Measurements from ENCODE around the gene COL5A3.

The COL5A3 gene

DNA sequence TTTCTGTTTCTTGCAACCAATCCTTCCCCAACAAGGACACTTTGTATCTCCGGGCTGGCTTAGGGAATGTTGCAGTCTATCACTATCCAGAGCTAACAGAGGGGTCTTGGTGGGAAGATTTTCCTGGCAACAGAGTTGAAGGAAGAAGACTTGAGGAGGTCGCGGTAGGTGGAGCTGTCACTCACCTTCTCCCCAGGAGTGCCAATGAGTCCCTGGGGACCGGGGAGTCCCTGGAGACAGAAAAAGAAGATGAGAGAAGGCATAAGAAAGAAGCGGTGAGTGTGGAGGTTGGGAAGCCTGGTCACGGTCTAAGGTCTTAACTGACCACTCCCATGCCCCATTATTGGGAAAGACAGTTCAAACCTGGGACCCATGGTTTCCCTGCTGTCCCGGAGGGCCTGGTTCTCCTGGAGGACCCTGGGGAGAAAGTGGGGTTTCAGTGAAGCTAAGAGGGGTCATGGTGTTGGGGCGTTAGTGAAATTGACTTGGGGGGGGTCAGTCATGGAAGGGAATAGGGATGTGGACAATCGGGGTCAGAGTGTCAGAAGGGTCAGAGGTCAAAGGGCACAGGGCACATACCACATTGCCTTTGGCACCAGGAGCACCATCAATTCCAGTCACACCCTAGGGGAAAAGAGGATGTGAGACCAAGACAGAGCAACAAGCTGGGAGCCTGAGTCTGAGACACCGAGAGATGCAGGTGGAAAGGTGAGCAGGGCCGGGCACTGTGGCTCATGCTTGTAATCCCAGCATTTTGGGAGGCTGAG lies 18.7 kb downstream of the COL5A3 start:
- Histone ChIP-seq H3K9me3 (ENCODE audit: control insufficient read depth, low read length) (no peaks in the 10 kb centered on the region), H3K27me3 (ENCODE audit: control insufficient read depth in 1 of 2, insufficient read depth in 1 of 2, low read length in 2 of 2) (peaks cover 0 to 8% of the 10 kb centered on the region in 2 experiments), H2BK120ac (ENCODE audit: low read depth, low read length) (no peak overlapping the region), H3K14ac (ENCODE audit: low read length in 2 of 2) (no peak overlapping the region), H4K91ac (ENCODE audit: low read length) (no peak overlapping the region), H3K36me3 (ENCODE audit: control insufficient read depth in 1 of 2, insufficient read depth in 2 of 2, low read depth in 1 of 2, low read length in 2 of 2) (peaks cover 0 to 63% of the 10 kb centered on the region in 2 experiments), H3K4me3 (ENCODE audit: insufficient read depth in 1 of 2, low read depth in 1 of 2, low read length in 2 of 2) (no peak overlapping the region), H3K18ac (ENCODE audit: low read depth in 1 of 2, low read length in 2 of 2) (no peak overlapping the region), H2BK5ac (ENCODE audit: low read depth, low read length, poor library complexity, severe bottlenecking) (no peak overlapping the region), H2AK5ac (ENCODE audit: low read length, severe bottlenecking) (no peak overlapping the region), H3K4me1 (ENCODE audit: control insufficient read depth, insufficient read depth, low read depth, low read length) (no peaks in the 10 kb centered on the region), H3K23ac (ENCODE audit: low read length in 2 of 2) (no peak overlapping the region), H4K8ac (ENCODE audit: low read length) (no peak overlapping the region), H3K27ac (ENCODE audit: low read length, poor library complexity, severe bottlenecking) (no peak overlapping the region), H2AFZ (ENCODE audit: low read depth, low read length) (no peak overlapping the region), H3K4ac (ENCODE audit: low read depth in 1 of 2, low read length in 2 of 2) (no peak overlapping the region), H3K4me2 (ENCODE audit: low read length, poor library complexity, severe bottlenecking) (no peak overlapping the region), H3K79me1 (replicated peaks; ENCODE audit: low read length, poor library complexity, severe bottlenecking) (no peaks in the 10 kb centered on the region), H3K9ac (ENCODE audit: low read length) (no peak overlapping the region), H2BK12ac (ENCODE audit: low read length in 2 of 2) (no peak overlapping the region), H2BK15ac (ENCODE audit: low read depth, poor library complexity, severe bottlenecking) (no peak overlapping the region)
- DNase-seq, result no peak
- 71% methylated on average over 11 of the region's 11 CpGs for WGBS

DNA sequence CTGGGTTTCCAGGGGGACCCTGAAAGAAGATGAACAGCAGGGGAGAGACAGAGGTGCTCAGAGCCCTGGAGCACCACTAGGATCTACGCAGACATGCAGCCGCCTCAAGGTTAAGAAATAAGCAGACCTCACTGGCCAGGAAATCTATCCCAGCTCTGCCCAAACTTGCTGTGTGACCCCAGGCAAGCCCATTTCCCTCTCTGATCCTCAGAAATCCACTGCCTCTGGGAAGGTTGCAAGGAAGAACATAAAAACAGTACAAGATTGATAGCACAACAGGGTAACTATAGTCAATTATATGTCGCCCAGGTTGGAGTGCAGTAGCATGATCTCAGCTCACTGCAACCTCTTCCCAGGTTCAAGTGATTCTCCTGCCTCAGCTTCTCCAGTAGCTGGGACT lies 20.8 kb downstream of the COL5A3 start:
- no peak overlapping the region for H3K4ac ChIP-seq (ENCODE audit: low read depth in 1 of 2, low read length in 2 of 2)
- no peak overlapping the region for H2BK120ac ChIP-seq (ENCODE audit: low read depth, low read length)
- H2BK12ac ChIP-seq (ENCODE audit: low read length in 2 of 2), result no peak overlapping the region
- H3K14ac ChIP-seq (ENCODE audit: low read length in 2 of 2), result no peak overlapping the region
- H3K23ac ChIP-seq (ENCODE audit: low read length in 2 of 2), result no peak overlapping the region
- no peaks in the 10 kb centered on the region for H3K9me3 ChIP-seq (ENCODE audit: control insufficient read depth, low read length)
- H3K4me1 ChIP-seq (ENCODE audit: control insufficient read depth, insufficient read depth, low read depth, low read length), result no peaks in the 10 kb centered on the region
- 100% methylated on average over 2 of the region's 3 CpGs for WGBS
- DNase-seq, result no peak
- H4K91ac ChIP-seq (ENCODE audit: low read length), result no peak overlapping the region
- no peak overlapping the region for H3K27ac ChIP-seq (ENCODE audit: low read length, poor library complexity, severe bottlenecking)
- no peak overlapping the region for H2BK15ac ChIP-seq (ENCODE audit: low read depth, poor library complexity, severe bottlenecking)
- no peak overlapping the region for H3K4me2 ChIP-seq (ENCODE audit: low read length, poor library complexity, severe bottlenecking)
- peaks cover 0 to 52% of the 10 kb centered on the region in 2 experiments for H3K36me3 ChIP-seq (ENCODE audit: control insufficient read depth in 1 of 2, insufficient read depth in 2 of 2, low read depth in 1 of 2, low read length in 2 of 2)
- no peak overlapping the region for H3K4me3 ChIP-seq (ENCODE audit: insufficient read depth in 1 of 2, low read depth in 1 of 2, low read length in 2 of 2)
- no peak overlapping the region for H2AFZ ChIP-seq (ENCODE audit: low read depth, low read length)
- no peak overlapping the region for H2BK5ac ChIP-seq (ENCODE audit: low read depth, low read length, poor library complexity, severe bottlenecking)
- no peak overlapping the region for H4K8ac ChIP-seq (ENCODE audit: low read length)
- no peak overlapping the region for H2AK5ac ChIP-seq (ENCODE audit: low read length, severe bottlenecking)
- no peak overlapping the region for H3K18ac ChIP-seq (ENCODE audit: low read depth in 1 of 2, low read length in 2 of 2)
- no peak overlapping the region for H3K9ac ChIP-seq (ENCODE audit: low read length)
- no peaks in the 10 kb centered on the region for H3K79me1 ChIP-seq (replicated peaks; ENCODE audit: low read length, poor library complexity, severe bottlenecking)
- H3K27me3 ChIP-seq (ENCODE audit: control insufficient read depth in 1 of 2, insufficient read depth in 1 of 2, low read length in 2 of 2), result peaks cover 0 to 13% of the 10 kb centered on the region in 2 experiments

DNA sequence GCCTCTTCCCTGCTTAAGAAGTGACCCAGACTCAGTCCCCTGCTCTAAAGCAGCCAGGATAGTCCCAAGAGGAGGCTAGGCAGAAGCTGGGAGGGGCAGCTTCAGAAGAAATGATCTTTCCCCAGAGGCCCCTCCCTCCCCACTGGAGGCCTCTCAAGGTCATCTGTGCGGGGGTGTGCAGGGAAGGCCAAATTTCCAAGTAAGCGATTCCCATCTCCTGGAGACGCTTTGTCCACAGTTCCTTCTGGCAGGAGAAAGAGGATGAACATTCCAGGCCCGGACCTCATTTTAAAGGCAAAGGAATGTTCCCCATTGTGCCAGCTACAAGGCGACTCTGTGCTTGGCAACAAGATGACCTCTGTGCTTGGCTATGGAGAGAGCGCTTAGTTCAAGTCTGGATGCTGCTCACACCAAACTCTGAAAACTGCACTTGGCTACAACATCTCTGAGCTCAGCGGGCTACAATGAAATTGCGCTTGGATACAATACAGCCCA lies 23.5 kb downstream of the COL5A3 start:
- H3K4ac ChIP-seq (ENCODE audit: low read depth in 1 of 2, low read length in 2 of 2), result no peak overlapping the region
- 81% methylated on average over 8 of the region's 8 CpGs for WGBS
- peaks cover 0 to 37% of the 10 kb centered on the region in 2 experiments for H3K36me3 ChIP-seq (ENCODE audit: control insufficient read depth in 1 of 2, insufficient read depth in 2 of 2, low read depth in 1 of 2, low read length in 2 of 2)
- H2BK12ac ChIP-seq (ENCODE audit: low read length in 2 of 2), result no peak overlapping the region
- H3K27ac ChIP-seq (ENCODE audit: low read length, poor library complexity, severe bottlenecking), result no peak overlapping the region
- no peak overlapping the region for H4K8ac ChIP-seq (ENCODE audit: low read length)
- no peak overlapping the region for H2BK5ac ChIP-seq (ENCODE audit: low read depth, low read length, poor library complexity, severe bottlenecking)
- no peak overlapping the region for H3K18ac ChIP-seq (ENCODE audit: low read depth in 1 of 2, low read length in 2 of 2)
- H3K4me1 ChIP-seq (ENCODE audit: control insufficient read depth, insufficient read depth, low read depth, low read length), result no peaks in the 10 kb centered on the region
- DNase-seq, result no peak
- no peaks in the 10 kb centered on the region for H3K9me3 ChIP-seq (ENCODE audit: control insufficient read depth, low read length)
- H2AFZ ChIP-seq (ENCODE audit: low read depth, low read length), result no peak overlapping the region
- H3K79me1 ChIP-seq (replicated peaks; ENCODE audit: low read length, poor library complexity, severe bottlenecking), result no peaks in the 10 kb centered on the region
- no peak overlapping the region for H3K14ac ChIP-seq (ENCODE audit: low read length in 2 of 2)
- no peak overlapping the region for H4K91ac ChIP-seq (ENCODE audit: low read length)
- no peak overlapping the region for H2BK15ac ChIP-seq (ENCODE audit: low read depth, poor library complexity, severe bottlenecking)
- no peak overlapping the region for H3K23ac ChIP-seq (ENCODE audit: low read length in 2 of 2)
- peaks cover 0 to 13% of the 10 kb centered on the region in 2 experiments for H3K27me3 ChIP-seq (ENCODE audit: control insufficient read depth in 1 of 2, insufficient read depth in 1 of 2, low read length in 2 of 2)
- H2AK5ac ChIP-seq (ENCODE audit: low read length, severe bottlenecking), result no peak overlapping the region
- H2BK120ac ChIP-seq (ENCODE audit: low read depth, low read length), result no peak overlapping the region
- H3K9ac ChIP-seq (ENCODE audit: low read length), result peak overlapping the region; percentile 37
- no peak overlapping the region for H3K4me3 ChIP-seq (ENCODE audit: insufficient read depth in 1 of 2, low read depth in 1 of 2, low read length in 2 of 2)
- H3K4me2 ChIP-seq (ENCODE audit: low read length, poor library complexity, severe bottlenecking), result no peak overlapping the region

DNA sequence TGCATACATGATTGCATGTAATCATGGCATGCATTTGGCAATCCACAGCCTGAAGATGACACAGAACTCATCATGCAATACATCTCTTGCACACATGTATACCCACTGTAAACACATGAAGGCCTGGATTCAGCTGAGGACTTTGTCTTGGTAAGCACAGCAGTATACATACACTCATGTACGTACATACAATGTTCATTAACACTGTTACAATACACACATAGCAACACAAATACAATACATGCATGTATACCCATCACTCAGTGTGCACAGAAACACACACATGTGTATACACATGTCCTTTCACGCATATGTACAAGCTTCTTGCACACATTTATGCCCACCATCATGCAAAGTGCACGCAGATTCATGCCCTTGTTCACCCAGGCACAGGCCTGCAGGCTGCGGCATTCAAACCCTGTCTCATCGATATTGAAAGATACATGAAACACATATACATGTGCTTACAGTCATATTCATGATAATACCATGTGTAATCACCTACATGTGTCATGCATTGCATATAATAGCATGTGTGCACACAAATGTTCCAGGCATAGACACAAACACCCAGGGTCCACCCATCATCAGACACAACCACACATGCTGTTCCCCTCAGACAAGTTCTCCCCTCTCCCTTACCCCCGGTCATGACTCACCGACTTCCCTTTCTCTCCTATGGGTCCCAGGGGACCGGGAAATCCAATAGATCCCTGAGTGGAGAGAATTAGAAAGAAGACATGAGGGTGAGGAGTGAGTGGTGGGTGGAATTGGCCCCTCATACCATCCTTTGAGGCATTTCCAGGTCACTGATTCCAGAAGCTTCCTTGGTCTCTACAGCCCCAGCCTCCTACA lies 28.7 kb downstream of the COL5A3 start:
- H3K4ac ChIP-seq (ENCODE audit: low read depth in 1 of 2, low read length in 2 of 2), result no peak overlapping the region
- no peak overlapping the region for H2AK5ac ChIP-seq (ENCODE audit: low read length, severe bottlenecking)
- no peaks in the 10 kb centered on the region for H3K79me1 ChIP-seq (replicated peaks; ENCODE audit: low read length, poor library complexity, severe bottlenecking)
- H2AFZ ChIP-seq (ENCODE audit: low read depth, low read length), result no peak overlapping the region
- no peaks in the 10 kb centered on the region for H3K4me1 ChIP-seq (ENCODE audit: control insufficient read depth, insufficient read depth, low read depth, low read length)
- peaks cover 0 to 4% of the 10 kb centered on the region in 2 experiments for H3K27me3 ChIP-seq (ENCODE audit: control insufficient read depth in 1 of 2, insufficient read depth in 1 of 2, low read length in 2 of 2)
- H2BK15ac ChIP-seq (ENCODE audit: low read depth, poor library complexity, severe bottlenecking), result no peak overlapping the region
- H3K36me3 ChIP-seq (ENCODE audit: control insufficient read depth in 1 of 2, insufficient read depth in 2 of 2, low read depth in 1 of 2, low read length in 2 of 2), result peaks cover 0 to 61% of the 10 kb centered on the region in 2 experiments
- DNase-seq, result no peak
- H3K4me3 ChIP-seq (ENCODE audit: insufficient read depth in 1 of 2, low read depth in 1 of 2, low read length in 2 of 2), result no peak overlapping the region
- H4K8ac ChIP-seq (ENCODE audit: low read length), result no peak overlapping the region
- no peak overlapping the region for H2BK5ac ChIP-seq (ENCODE audit: low read depth, low read length, poor library complexity, severe bottlenecking)
- H2BK120ac ChIP-seq (ENCODE audit: low read depth, low read length), result no peak overlapping the region
- H3K27ac ChIP-seq (ENCODE audit: low read length, poor library complexity, severe bottlenecking), result no peak overlapping the region
- no peak overlapping the region for H3K4me2 ChIP-seq (ENCODE audit: low read length, poor library complexity, severe bottlenecking)
- H3K14ac ChIP-seq (ENCODE audit: low read length in 2 of 2), result no peak overlapping the region
- no peak overlapping the region for H3K18ac ChIP-seq (ENCODE audit: low read depth in 1 of 2, low read length in 2 of 2)
- H3K23ac ChIP-seq (ENCODE audit: low read length in 2 of 2), result no peak overlapping the region
- no peak overlapping the region for H2BK12ac ChIP-seq (ENCODE audit: low read length in 2 of 2)
- H3K9ac ChIP-seq (ENCODE audit: low read length), result no peak overlapping the region
- H3K9me3 ChIP-seq (ENCODE audit: control insufficient read depth, low read length), result no peaks in the 10 kb centered on the region
- 87% methylated on average over 5 of the region's 8 CpGs for WGBS
- H4K91ac ChIP-seq (ENCODE audit: low read length), result no peak overlapping the region
